IPS-NIHi11 (cell line): Measurements from ENCODE around the gene KBTBD6.
"Not testable (repeated sequence)": the region's sequence is repeated elsewhere in the genome, so short reads cannot be mapped to it uniquely, and the experiment has no call there.

Experiments used
- DNase-seq: peaks from one replicate; pipeline ENCODE4 v3.0.0; 2012; ENCODE audit warnings: mixed read lengths, low spot score

KBTBD6 gene

GRCh38 chr13:41132512-41133152, at the start of gene KBTBD6:
Gene KBTBD6, minus strand, starts transcription at chr13:41132802. Its CDS starts 291 bp downstream, at chr13:41132511.
- DNase-seq = peak; percentile 92

- no peak for DNase-seq
Measured at GRCh38 chr13:41182231-41182630, 49.6 kb upstream of the KBTBD6 start.

GRCh38 chr13:41179593-41180250, 47.1 kb upstream of the KBTBD6 start:
- DNase-seq = no peak

- DNase-seq = no peak
Measured at GRCh38 chr13:41178040-41178439, 45.4 kb upstream of the KBTBD6 start.

GRCh38 chr13:41177616-41178015, 45.0 kb upstream of the KBTBD6 start:
- no peak for DNase-seq

- not testable (repeated sequence) for DNase-seq
Measured at GRCh38 chr13:41175576-41175975, 43.0 kb upstream of the KBTBD6 start.

- no peak for DNase-seq
Measured at GRCh38 chr13:41162151-41162550, 29.5 kb upstream of the KBTBD6 start.

- DNase-seq = no peak
Measured at GRCh38 chr13:41159174-41159573, 26.6 kb upstream of the KBTBD6 start.

- DNase-seq = no peak
Measured at GRCh38 chr13:41157048-41157717, 24.6 kb upstream of the KBTBD6 start.

GRCh38 chr13:41156620-41157019, 24.0 kb upstream of the KBTBD6 start:
- no peak for DNase-seq

- no peak for DNase-seq
Measured at GRCh38 chr13:41154042-41154441, 21.4 kb upstream of the KBTBD6 start.

- no peak for DNase-seq
Measured at GRCh38 chr13:41152005-41152404, 19.4 kb upstream of the KBTBD6 start.

GRCh38 chr13:41150058-41150457, 17.5 kb upstream of the KBTBD6 start:
- no peak for DNase-seq

GRCh38 chr13:41148419-41149283, 16.0 kb upstream of the KBTBD6 start:
- no peak for DNase-seq

GRCh38 chr13:41145136-41145908, 12.7 kb upstream of the KBTBD6 start:
- no peak for DNase-seq

- no peak for DNase-seq
Measured at GRCh38 chr13:41144576-41144975, 12.0 kb upstream of the KBTBD6 start.

- DNase-seq = no peak
Measured at GRCh38 chr13:41139296-41139966, 6.8 kb upstream of the KBTBD6 start.

- no peak for DNase-seq
Measured at GRCh38 chr13:41137951-41138350, 5.3 kb upstream of the KBTBD6 start.

- no peak for DNase-seq
Measured at GRCh38 chr13:41137241-41137640, 4.6 kb upstream of the KBTBD6 start.

GRCh38 chr13:41136396-41137031, 3.9 kb upstream of the KBTBD6 start:
- no peak for DNase-seq
